Measurements from ENCODE around the gene BTN2A1. TPM values are rescaled to one million over a fixed set of nuclear protein-coding genes. Genes with fewer than 3 reads are reported as not detected.
"Not testable (repeated sequence)": the region's sequence is repeated elsewhere in the genome, so short reads cannot be mapped to it uniquely, and the experiment has no call there.

Gene BTN2A1
- total RNA-seq = 15.8 TPM

GRCh38 chr6:26457806-26458688, at the start of gene BTN2A1:
TSS of gene BTN2A1 (plus strand) at chr6:26457955. CDS start at chr6:26458637, 682 bp downstream.
- peak; percentile 97 for DNase-seq

DNA sequence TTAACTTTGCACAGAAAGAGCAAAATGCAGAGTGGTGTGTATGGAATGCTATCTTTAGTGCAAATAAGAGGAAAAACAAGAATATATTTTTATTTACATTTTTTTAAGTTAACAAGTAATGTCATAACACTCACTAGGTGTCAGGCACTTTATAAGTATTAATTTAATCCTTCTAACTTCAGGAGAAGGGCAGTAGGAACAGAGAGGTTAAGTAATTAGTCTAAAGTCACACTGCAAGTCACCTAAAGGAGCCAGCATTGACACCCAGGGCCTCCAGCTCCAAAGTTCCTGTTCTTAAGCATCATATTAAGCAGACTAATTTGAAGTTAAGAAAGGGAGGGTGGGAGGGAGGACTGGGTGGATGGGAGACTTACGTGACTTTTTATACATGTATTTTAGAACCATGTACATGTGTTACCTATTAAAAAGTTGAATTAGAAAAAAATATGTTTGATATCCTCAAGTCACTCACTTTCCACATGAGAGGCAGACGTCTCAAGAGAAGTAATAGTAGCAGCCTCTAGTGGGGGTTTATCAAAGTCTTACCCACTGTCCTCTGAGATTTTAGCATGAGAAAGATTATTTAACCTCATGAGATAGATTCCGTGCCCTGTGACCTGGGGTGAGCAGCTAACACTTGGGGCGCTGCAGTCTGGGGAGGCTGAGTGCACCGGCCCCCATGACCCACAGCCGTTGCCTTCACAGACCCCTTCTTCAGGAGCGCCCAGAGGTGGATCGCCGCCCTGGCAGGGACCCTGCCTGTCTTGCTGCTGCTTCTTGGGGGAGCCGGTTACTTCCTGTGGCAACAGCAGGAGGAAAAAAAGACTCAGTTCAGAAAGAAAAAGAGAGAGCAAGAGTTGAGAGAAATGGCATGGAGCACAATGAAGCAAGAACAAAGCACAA, 48.7 kb upstream of the BTN2A1 start:
- no peak for DNase-seq

GRCh38 chr6:26411751-26412150, 46.0 kb upstream of the BTN2A1 start:
- no peak for DNase-seq

- no peak for DNase-seq
Measured at GRCh38 chr6:26412228-26412627, 45.5 kb upstream of the BTN2A1 start.

GRCh38 chr6:26412954-26413353, 44.8 kb upstream of the BTN2A1 start:
- DNase-seq = no peak

- DNase-seq = no peak
Measured at GRCh38 chr6:26414281-26414680, 43.5 kb upstream of the BTN2A1 start.

- no peak for DNase-seq
Measured at GRCh38 chr6:26415036-26415614, 42.6 kb upstream of the BTN2A1 start.

GRCh38 chr6:26415791-26416190, 42.0 kb upstream of the BTN2A1 start:
- no peak for DNase-seq

DNA sequence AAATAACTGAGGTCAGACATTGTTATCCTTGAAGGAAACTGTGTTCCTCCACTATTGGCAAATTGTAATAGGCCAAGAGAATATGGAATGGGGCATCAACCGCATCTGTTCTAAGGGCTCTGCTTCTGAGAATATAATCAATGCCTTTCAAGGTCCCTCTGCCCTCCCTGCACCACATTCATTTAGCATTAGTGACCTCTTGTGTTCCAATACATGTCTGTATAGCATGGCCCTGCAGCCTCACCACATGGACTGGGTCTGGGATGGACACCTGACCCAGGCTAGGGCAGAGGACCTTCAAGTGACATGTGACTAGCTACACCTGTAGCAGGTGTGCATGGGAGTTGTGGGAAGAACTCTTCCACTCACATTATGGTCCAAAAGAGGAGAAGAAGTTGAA, 41.5 kb upstream of the BTN2A1 start:
- DNase-seq = no peak

DNA sequence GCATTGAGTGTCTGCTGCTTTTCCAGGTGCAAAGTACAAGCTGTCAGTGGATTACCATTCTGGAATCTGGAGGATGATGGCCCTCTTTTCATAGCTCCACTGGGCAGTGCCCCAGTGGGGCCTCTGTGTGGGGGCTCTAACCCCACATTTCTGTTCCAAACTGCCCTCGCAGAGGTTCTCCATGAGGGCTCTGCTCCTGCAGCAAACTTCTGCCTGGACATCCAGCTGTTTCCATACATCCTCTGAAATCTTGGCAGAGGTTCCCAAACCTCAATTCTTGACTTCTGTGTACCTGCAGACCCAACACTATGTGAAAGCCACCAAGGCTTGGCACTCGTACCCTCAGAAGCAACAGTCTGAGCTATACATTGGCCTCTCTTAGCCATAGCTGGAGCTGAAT, 39.7 kb upstream of the BTN2A1 start:
- not testable (repeated sequence) for DNase-seq

DNA sequence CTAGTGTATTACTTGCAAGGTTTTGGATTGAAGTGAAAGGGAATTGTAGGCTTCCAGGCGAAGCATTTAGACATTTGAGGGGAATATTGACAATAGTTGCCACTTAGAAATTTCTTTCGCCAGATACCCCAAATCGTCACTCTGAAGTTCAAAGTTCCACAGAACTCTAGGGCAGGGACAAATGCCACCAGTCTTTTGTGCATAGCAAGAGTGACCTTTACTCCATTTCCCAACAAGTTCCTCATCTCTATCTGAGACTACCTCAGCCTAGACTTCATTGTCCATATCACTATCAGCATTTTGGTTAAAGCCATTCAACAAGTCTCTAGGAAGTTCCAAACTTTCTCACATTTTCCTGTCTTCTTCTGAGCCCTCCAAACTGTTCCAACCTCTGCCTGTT, 39.0 kb upstream of the BTN2A1 start:
- DNase-seq = not testable (repeated sequence)

- peak; percentile 65 for DNase-seq
Measured at GRCh38 chr6:26420688-26421171, 37.0 kb upstream of the BTN2A1 start.

GRCh38 chr6:26421259-26422144, 36.3 kb upstream of the BTN2A1 start:
- peak; percentile 96 for DNase-seq

DNA sequence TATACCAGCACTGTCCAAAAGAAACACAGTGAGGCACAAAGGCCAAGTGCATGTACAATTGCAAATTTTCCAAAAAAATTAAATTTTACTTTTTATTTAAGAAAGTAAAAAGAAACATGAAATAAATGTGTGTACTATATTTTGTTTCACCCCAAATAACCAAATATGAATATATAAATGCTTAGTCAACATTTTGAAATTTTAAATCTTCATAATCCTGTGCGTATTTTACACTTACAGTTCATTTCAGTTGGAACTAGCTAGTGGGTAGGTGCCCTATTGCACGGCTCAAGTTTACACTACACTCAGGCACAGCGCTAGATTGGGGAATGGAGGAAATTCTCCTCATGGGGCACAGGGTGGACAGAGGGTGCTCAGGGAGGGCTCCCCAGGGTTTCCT, 35.4 kb upstream of the BTN2A1 start:
- DNase-seq = no peak

GRCh38 chr6:26426691-26427450, 30.9 kb upstream of the BTN2A1 start:
- DNase-seq = no peak

- no peak for DNase-seq
Measured at GRCh38 chr6:26427451-26427809, 30.3 kb upstream of the BTN2A1 start.

GRCh38 chr6:26428206-26428605, 29.5 kb upstream of the BTN2A1 start:
- no peak for DNase-seq

- no peak for DNase-seq
Measured at GRCh38 chr6:26430787-26431186, 27.0 kb upstream of the BTN2A1 start.

DNA sequence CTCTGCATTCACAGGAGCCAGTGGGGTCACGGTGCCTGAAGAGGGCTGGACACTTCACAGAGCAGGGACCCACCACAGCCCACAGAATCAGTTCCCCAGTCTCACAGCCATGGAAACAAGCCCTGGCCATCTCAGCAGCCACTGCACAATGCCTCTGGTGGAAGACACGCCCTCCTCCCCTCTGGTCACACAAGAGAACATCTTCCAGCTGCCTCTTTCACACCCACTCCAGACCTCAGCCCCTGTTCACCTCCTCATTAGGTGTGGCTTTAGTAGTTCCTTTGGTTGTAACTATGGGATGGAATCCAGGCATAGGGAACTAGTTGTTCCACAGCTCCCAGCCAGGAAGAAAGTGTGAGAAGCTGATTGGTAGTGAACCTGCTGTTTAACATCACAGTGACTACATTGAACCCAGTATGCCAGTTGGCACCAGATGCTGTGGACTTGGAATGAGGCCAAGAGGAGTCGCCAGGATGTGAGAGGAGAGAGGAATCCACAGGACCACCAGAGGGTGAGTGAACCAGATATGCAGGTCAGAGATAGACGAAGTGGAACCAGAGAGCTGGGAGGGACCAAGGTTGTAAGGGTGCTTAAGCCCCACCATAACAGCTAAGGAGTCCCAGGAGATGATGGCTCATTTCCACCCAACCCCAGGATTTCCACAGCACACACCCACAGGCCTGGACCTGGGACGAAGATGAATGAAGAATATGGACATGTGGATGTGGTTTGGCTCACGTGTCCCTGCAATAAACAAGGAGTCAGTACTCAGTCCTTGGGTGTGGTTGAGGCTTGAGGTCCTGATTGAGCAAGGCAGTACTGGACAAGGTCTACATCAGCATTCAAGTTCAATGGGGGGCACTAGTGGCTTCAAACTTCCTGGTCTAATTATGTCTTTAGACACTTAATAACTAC, 26.2 kb upstream of the BTN2A1 start:
- DNase-seq = peak; percentile 15

Data from tongue (tissue), 2 donors.